K562 (cell line): ENCODE measurements around the gene SLC4A2. TPM values are rescaled to one million over a fixed set of nuclear protein-coding genes. Genes with fewer than 3 reads are reported as not detected.
A peak's percentile ranks its signal among the peaks of the same experiment; 100 is the strongest.

Experiments used
- CCAR2 ChIP-seq: fragments of 200-400 bp; formaldehyde crosslinking; IDR thresholded peaks from 2 replicates; pipeline ENCODE4 v1.6.1; 2017; ENCODE audit warnings: mild to moderate bottlenecking, low read depth, low read length
- CSDE1 ChIP-seq, 2 experiments: fragments of 450-650 bp; IDR thresholded peaks; 2 replicates each; pipeline ENCODE4 v1.6.1; 2016; ENCODE audit warnings: mild to moderate bottlenecking in 1 of 2
- E2F3 ChIP-seq: fragments of 250-450 bp; sonication (Bioruptor Pico); IDR thresholded peaks from 2 replicates; pipeline ENCODE4 v1.4.0; 2020; ENCODE audit warnings: mild to moderate bottlenecking
- FOXJ3 ChIP-seq: sonication (generic); formaldehyde crosslinking; IDR thresholded peaks from 2 replicates; pipeline ENCODE4 v1.4.0; 2020; ENCODE audit warnings: mild to moderate bottlenecking, missing genetic modification reagents
- FOXK1 ChIP-seq: sonication (generic); formaldehyde crosslinking; IDR thresholded peaks from 2 replicates; pipeline ENCODE4 v1.8.0; 2022; ENCODE audit warnings: missing genetic modification reagents, mild to moderate bottlenecking, borderline replicate concordance
- HLTF ChIP-seq: fragments of 450-650 bp; IDR thresholded peaks from 2 replicates; pipeline ENCODE4 v1.6.1; 2016
- MBD2 ChIP-seq: sonication (generic); IDR thresholded peaks from 2 replicates; pipeline ENCODE4 v1.6.1; 2016; ENCODE audit warnings: low read depth, borderline replicate concordance
- NCOA6 ChIP-seq: fragments of 450-650 bp; IDR thresholded peaks from 2 replicates; pipeline ENCODE4 v1.6.1; 2017; ENCODE audit warnings: mild to moderate bottlenecking
- NCOR1 ChIP-seq: fragments of 450-650 bp; IDR thresholded peaks from 2 replicates; pipeline ENCODE4 v1.6.1; 2016; ENCODE audit warnings: mild to moderate bottlenecking, moderate library complexity
- PPARD ChIP-seq: fragments of 250-450 bp; sonication (Bioruptor Pico); IDR thresholded peaks from 2 replicates; pipeline ENCODE4 v1.8.0; 2022; ENCODE audit warnings: inconsistent platforms, mild to moderate bottlenecking, moderate library complexity
- RCOR1 ChIP-seq, 2 experiments: IDR thresholded peaks; 2 replicates each; pipeline ENCODE4 v1.6.1; 2012; ENCODE audit warnings: low read depth in 2 of 2, low read length in 2 of 2, borderline replicate concordance in 1 of 2, improper control_type of control experiment in 1 of 2
- SAFB ChIP-seq: fragments of 200-400 bp; formaldehyde crosslinking; IDR thresholded peaks from 2 replicates; pipeline ENCODE4 v1.6.1; 2017; ENCODE audit warnings: low read depth, low read length, borderline replicate concordance
- SMAD1 ChIP-seq: fragments of 150-350 bp; IDR thresholded peaks from 2 replicates; pipeline ENCODE4 v1.6.1; 2014; ENCODE audit warnings: low read length, low read depth; ENCODE audit not compliant: partially characterized antibody
- TBL1XR1 ChIP-seq, 2 experiments: IDR thresholded peaks; 2 replicates each; pipeline ENCODE4 v1.6.1; 2012; ENCODE audit warnings: improper control_type of control experiment in 2 of 2, low read length in 2 of 2, mild to moderate bottlenecking in 1 of 2
- ZBED1 ChIP-seq: IDR thresholded peaks from 2 replicates; pipeline ENCODE4 v1.6.1; 2014
- ZC3H8 ChIP-seq: fragments of 450-650 bp; IDR thresholded peaks from 2 replicates; pipeline ENCODE4 v1.6.1; 2017
- ZNF561 ChIP-seq: fragments of 450-650 bp; formaldehyde crosslinking; conservative IDR thresholded peaks from 2 replicates; pipeline ENCODE4 v1.4.0; 2020; ENCODE audit warnings: mild to moderate bottlenecking, moderate library complexity
- ZNF766 ChIP-seq: fragments of 200-800 bp; sonication (Bioruptor generic); conservative IDR thresholded peaks from 2 replicates; pipeline ENCODE4 v1.6.1; 2016; ENCODE audit warnings: missing genetic modification characterization, missing compliant biosample characterization
- polyA plus RNA-seq, 8 experiments: library from polyadenylated mRNA; depleted of rRNA in 4 of 8; stranded (reverse) in 5 of 8; unstranded in 3 of 8; fragments of >200 nt; fragmentation: Nextera tagmentation in 2 of 8; fragmentation: Illumina TruSeq in 1 of 8; extraction: Ambion mirVana in 2 of 8; extraction: Trizol in 1 of 8; gene quantifications; 2 replicates each; pipeline versions ENCODE4 v1.2.1 to v1.2.3, GENCODE V29; 2011 to 2014; ENCODE audit warnings: inconsistent platforms in 1 of 8, missing spikeins in 1 of 8
- total RNA-seq, 7 experiments: library from RNA; depleted of rRNA in 6 of 7; stranded (reverse); fragments of >200 nt in 6 of 7; fragmentation: Illumina TruSeq in 2 of 7; extraction: Trizol in 2 of 7; gene quantifications; 2 replicates each; pipeline versions ENCODE4 v1.2.1 to v1.2.3, GENCODE V29; 2011 to 2021; ENCODE audit warnings: low replicate concordance in 1 of 7
- TF ChIP-seq, protein P1 (sequence below): fragments of 250-450 bp; sonication (Bioruptor Pico); IDR thresholded peaks from 2 replicates; pipeline ENCODE4 v1.8.0; 2022; ENCODE audit warnings: inconsistent platforms, mild to moderate bottlenecking, moderate library complexity, borderline replicate concordance
- TF ChIP-seq, protein P2 (sequence below): fragments of 450-650 bp; IDR thresholded peaks from 2 replicates; pipeline ENCODE4 v1.7.1; 2018; ENCODE audit warnings: mild to moderate bottlenecking, low read depth; ENCODE audit not compliant: partially characterized antibody
- TF ChIP-seq, protein P3 (sequence below): fragments of 250-450 bp; sonication (Bioruptor Pico); IDR thresholded peaks from 2 replicates; pipeline ENCODE4 v1.5.1; 2021; ENCODE audit warnings: mild to moderate bottlenecking
- TF ChIP-seq, protein P4 (sequence below): fragments of 250-450 bp; sonication (Bioruptor Pico); IDR thresholded peaks from 2 replicates; pipeline ENCODE4 v1.8.0; 2022; ENCODE audit warnings: moderate library complexity, mild to moderate bottlenecking, inconsistent platforms
- TF ChIP-seq, protein P5 (sequence below): fragments of 250-450 bp; sonication (Bioruptor Pico); IDR thresholded peaks from 2 replicates; pipeline ENCODE4 v1.6.1; 2021; ENCODE audit warnings: mild to moderate bottlenecking

The SLC4A2 gene
- total and polyA plus RNA-seq, 9 of the 15 experiments (the other 6 are each of a cell fraction or from before 2014, with no cell fraction given) = 11.4 to 375 (median 130) TPM

DNA sequence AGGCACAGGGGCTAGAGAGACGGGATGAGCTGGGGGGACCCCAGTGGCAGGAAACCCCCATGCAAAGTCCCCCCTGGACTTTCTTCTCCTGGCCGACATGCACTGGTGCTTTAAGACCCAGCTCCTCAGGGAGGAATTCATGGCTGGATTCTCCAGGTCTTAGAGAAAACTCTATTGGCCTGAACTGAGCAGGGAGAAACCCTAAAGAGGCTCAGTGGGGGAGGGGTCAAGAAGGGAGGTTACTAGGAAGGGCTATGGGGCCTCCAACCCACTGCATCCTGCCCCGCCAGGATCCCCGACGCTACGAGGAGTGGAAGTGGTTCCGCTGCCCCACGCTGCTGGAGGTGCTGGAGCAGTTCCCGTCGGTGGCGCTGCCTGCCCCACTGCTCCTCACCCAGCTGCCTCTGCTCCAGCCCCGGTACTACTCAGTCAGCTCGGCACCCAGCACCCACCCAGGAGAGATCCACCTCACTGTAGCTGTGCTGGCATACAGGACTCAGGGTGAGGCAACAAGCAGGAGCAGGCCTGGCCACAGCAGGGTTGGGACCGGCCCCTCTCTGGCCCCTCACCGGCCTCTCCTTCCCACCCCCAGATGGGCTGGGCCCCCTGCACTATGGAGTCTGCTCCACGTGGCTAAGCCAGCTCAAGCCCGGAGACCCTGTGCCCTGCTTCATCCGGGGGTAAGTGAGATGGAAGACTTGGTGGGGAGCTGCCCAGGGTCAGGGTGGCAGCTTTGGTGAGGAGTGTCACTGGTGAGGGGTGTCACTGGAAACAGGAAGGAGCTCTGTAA is 48.9 kb upstream of the SLC4A2 start (continued):
- TF ChIP-seq, protein P1, sequence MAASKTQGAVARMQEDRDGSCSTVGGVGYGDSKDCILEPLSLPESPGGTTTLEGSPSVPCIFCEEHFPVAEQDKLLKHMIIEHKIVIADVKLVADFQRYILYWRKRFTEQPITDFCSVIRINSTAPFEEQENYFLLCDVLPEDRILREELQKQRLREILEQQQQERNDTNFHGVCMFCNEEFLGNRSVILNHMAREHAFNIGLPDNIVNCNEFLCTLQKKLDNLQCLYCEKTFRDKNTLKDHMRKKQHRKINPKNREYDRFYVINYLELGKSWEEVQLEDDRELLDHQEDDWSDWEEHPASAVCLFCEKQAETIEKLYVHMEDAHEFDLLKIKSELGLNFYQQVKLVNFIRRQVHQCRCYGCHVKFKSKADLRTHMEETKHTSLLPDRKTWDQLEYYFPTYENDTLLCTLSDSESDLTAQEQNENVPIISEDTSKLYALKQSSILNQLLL (CRISPR knock-in tag) = no peak
- TF ChIP-seq NCOR1 (no peak), ZBED1 (no peak), ZC3H8 (0 out of 2 replicates have a peak, but pooled peaks have one; percentile 30), NCOA6 (no peak), SMAD1 (no peak), E2F3 (CRISPR knock-in tag) (0 out of 2 replicates have a peak, but pooled peaks have one; percentile 9), SAFB (no peak; the same call in 1 of the 2 replicates), RCOR1 (IDR thresholded peaks at IDR 0.05; ENCODE audit: borderline replicate concordance in 1 of 2, low read depth in 2 of 2, low read length in 2 of 2) (0 out of 4 replicates have a peak, but pooled peaks have one; percentile 14 to 30), ZNF766 (CRISPR knock-in tag) (peak; percentile 94), CCAR2 (no peak), FOXJ3 (CRISPR knock-in tag) (no peak), PPARD (CRISPR knock-in tag) (no peak), TBL1XR1 (IDR thresholded peaks at IDR 0.05; ENCODE audit: low read length in 2 of 2) (0 out of 4 replicates have a peak, but pooled peaks of 1 of the 2 experiments have one; percentile 18), HLTF (no peak), ZNF561 (CRISPR knock-in tag) (0 out of 2 replicates have a peak, but pooled peaks have one; percentile 47), MBD2 (no peak), CSDE1 (IDR thresholded peaks at IDR 0.05) (no peak), FOXK1 (CRISPR knock-in tag) (no peak)
- TF ChIP-seq, protein P2, sequence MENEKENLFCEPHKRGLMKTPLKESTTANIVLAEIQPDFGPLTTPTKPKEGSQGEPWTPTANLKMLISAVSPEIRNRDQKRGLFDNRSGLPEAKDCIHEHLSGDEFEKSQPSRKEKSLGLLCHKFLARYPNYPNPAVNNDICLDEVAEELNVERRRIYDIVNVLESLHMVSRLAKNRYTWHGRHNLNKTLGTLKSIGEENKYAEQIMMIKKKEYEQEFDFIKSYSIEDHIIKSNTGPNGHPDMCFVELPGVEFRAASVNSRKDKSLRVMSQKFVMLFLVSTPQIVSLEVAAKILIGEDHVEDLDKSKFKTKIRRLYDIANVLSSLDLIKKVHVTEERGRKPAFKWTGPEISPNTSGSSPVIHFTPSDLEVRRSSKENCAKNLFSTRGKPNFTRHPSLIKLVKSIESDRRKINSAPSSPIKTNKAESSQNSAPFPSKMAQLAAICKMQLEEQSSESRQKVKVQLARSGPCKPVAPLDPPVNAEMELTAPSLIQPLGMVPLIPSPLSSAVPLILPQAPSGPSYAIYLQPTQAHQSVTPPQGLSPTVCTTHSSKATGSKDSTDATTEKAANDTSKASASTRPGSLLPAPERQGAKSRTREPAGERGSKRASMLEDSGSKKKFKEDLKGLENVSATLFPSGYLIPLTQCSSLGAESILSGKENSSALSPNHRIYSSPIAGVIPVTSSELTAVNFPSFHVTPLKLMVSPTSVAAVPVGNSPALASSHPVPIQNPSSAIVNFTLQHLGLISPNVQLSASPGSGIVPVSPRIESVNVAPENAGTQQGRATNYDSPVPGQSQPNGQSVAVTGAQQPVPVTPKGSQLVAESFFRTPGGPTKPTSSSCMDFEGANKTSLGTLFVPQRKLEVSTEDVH = no peak
- TF ChIP-seq, protein P3, sequence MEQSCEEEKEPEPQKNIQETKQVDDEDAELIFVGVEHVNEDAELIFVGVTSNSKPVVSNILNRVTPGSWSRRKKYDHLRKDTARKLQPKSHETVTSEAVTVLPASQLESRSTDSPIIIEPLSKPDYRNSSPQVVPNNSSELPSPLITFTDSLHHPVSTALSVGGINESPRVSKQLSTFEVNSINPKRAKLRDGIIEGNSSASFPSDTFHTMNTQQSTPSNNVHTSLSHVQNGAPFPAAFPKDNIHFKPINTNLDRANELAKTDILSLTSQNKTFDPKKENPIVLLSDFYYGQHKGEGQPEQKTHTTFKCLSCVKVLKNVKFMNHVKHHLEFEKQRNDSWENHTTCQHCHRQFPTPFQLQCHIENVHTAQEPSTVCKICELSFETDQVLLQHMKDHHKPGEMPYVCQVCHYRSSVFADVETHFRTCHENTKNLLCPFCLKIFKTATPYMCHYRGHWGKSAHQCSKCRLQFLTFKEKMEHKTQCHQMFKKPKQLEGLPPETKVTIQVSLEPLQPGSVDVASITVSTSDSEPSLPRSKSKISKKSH (CRISPR knock-in tag) = no peak
- TF ChIP-seq, protein P4, sequence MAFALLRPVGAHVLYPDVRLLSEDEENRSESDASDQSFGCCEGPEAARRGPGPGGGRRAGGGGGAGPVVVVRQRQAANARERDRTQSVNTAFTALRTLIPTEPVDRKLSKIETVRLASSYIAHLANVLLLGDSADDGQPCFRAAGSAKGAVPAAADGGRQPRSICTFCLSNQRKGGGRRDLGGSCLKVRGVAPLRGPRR = no peak
- TF ChIP-seq, protein P5, sequence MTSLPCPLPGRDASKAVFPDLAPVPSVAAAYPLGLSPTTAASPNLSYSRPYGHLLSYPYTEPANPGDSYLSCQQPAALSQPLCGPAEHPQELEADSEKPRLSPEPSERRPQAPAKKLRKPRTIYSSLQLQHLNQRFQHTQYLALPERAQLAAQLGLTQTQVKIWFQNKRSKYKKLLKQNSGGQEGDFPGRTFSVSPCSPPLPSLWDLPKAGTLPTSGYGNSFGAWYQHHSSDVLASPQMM (CRISPR knock-in tag) = no peak
